Adrenal gland (tissue), 5 donors: ENCODE results near the gene TRIM62.

Experiments used
- CTCF ChIP-seq, 6 experiments: fragments of 450-650 bp in 4 of 6; fragments of 200-600 bp in 2 of 6; sonication (generic) in 1 of 6; IDR thresholded peaks; 1 replicate in 5 of 6; 2 replicates in 1 of 6; pipeline versions ENCODE4 v1.5.1 to v1.8.0; 2016 to 2021; ENCODE audit warnings: antibody characterized with exemption in 6 of 6, mild to moderate bottlenecking in 2 of 6, moderate library complexity in 1 of 6
- POLR2A ChIP-seq, 2 donors: fragments of 450-650 bp; IDR thresholded peaks; one replicate each; pipeline ENCODE4 v1.6.1; 2017; ENCODE audit warnings: antibody characterized with exemption in 2 of 2, mild to moderate bottlenecking in 2 of 2, moderate library complexity in 1 of 2
- donor health status: DM: no; HTN: no; CAD: no.

GRCh38 chr1:33219886-33220661 is 38.2 kb upstream of the TRIM62 start:
- TF ChIP-seq CTCF (IDR thresholded peaks at IDR 0.05): no peak
- no peak for TF ChIP-seq POLR2A (IDR thresholded peaks at IDR 0.05)
